ENCODE measurements around the gene CDK10. TPM values are rescaled to one million over a fixed set of nuclear protein-coding genes. Genes with fewer than 3 reads are reported as not detected.

The CDK10 gene
- total and polyA plus RNA-seq, 9 of the 15 experiments (the other 6 are each of a cell fraction or from before 2014, with no cell fraction given): 2.0 to 85.1 (median 40.1) TPM

- TF ChIP-seq TSC22D4 (tag; IDR thresholded peaks at IDR 0.05) (no peak), MAFK (IDR thresholded peaks at IDR 0.05; ENCODE audit: low read length) (no peak), ELF2 (CRISPR knock-in tag; IDR thresholded peaks at IDR 0.05) (no peak), HDAC8 (tag; IDR thresholded peaks at IDR 0.05) (no peak), ARID3B (CRISPR knock-in tag; IDR thresholded peaks at IDR 0.05; ENCODE audit: borderline replicate concordance) (no peak), MAFG (tag; conservative IDR thresholded peaks at IDR 0.05) (no peak), GABPA (tag; conservative IDR thresholded peaks at IDR 0.05; ENCODE audit: low read depth) (no peak), TBP (optimal IDR thresholded peaks at IDR 0.05; ENCODE audit: low read depth, low read length) (no peak), FUS (optimal IDR thresholded peaks at IDR 0.05; ENCODE audit: low read depth, low read length) (no peak), ZNF239 (CRISPR knock-in tag; IDR thresholded peaks at IDR 0.05) (no peak), ZNF263 (CRISPR knock-in tag; IDR thresholded peaks at IDR 0.05; ENCODE audit: borderline replicate concordance) (peak; percentile 88), AFF4 (CRISPR knock-in tag; IDR thresholded peaks at IDR 0.05) (no peak), USF2 (CRISPR knock-in tag; IDR thresholded peaks at IDR 0.05) (0 out of 2 replicates have a peak, but pooled peaks have one; percentile 9), ERF (CRISPR knock-in tag; IDR thresholded peaks at IDR 0.05) (no peak), AFF1 (IDR thresholded peaks at IDR 0.05; ENCODE audit: low read depth in 1 of 2, partially characterized antibody in 2 of 2) (no peak), RAD21 (CRISPR knock-in tag; conservative IDR thresholded peaks at IDR 0.05 in 1 of 2, IDR thresholded peaks at IDR 0.05 in 1 of 2) (peak in 1 of 2 experiments; percentile 34; a peak in 1 of 4 replicates)
These were observed 14.3 kb downstream of the CDK10 start (continued) for GRCh38 chr16:89700649-89701424.
